Gastroesophageal sphincter (tissue), 3 donors: ENCODE measurements around the gene DTWD1.

Source experiments
- CTCF ChIP-seq, 4 experiments: fragments of 200-600 bp in 2 of 4; fragments of 450-650 bp in 2 of 4; sonication (generic) in 1 of 4; IDR thresholded peaks; one replicate each; pipeline ENCODE4 v1.5.1; 2017 to 2019; ENCODE audit warnings: antibody characterized with exemption in 4 of 4, mild to moderate bottlenecking in 2 of 4, moderate library complexity in 2 of 4
- POLR2A ChIP-seq, 2 donors: fragments of 450-650 bp; IDR thresholded peaks; one replicate each; pipeline ENCODE4 v1.6.1; 2017; ENCODE audit warnings: antibody characterized with exemption in 2 of 2, mild to moderate bottlenecking in 2 of 2, moderate library complexity in 1 of 2
- POLR2AphosphoS5 ChIP-seq: sonication (generic); formaldehyde crosslinking; IDR thresholded peaks from one replicate; pipeline ENCODE4 v1.6.1; 2017; ENCODE audit warnings: antibody characterized with exemption

- TF ChIP-seq POLR2A (IDR thresholded peaks at IDR 0.05) (no peak), CTCF (IDR thresholded peaks at IDR 0.05) (no peak), POLR2AphosphoS5 (no peak)
Measured at GRCh38 chr15:49646891-49647290, 26.0 kb downstream of the DTWD1 start.
